Measurements from ENCODE around the gene CHRNA4. TPM values are rescaled to one million over a fixed set of nuclear protein-coding genes. Genes with fewer than 3 reads are reported as not detected.
A peak's percentile ranks its signal among the peaks of the same experiment; 100 is the strongest.

The CHRNA4 gene
- total and polyA plus RNA-seq, 2 of the 13 experiments (the other 11 are each of a cell fraction or from before 2014, with no cell fraction given): not detected

DNA sequence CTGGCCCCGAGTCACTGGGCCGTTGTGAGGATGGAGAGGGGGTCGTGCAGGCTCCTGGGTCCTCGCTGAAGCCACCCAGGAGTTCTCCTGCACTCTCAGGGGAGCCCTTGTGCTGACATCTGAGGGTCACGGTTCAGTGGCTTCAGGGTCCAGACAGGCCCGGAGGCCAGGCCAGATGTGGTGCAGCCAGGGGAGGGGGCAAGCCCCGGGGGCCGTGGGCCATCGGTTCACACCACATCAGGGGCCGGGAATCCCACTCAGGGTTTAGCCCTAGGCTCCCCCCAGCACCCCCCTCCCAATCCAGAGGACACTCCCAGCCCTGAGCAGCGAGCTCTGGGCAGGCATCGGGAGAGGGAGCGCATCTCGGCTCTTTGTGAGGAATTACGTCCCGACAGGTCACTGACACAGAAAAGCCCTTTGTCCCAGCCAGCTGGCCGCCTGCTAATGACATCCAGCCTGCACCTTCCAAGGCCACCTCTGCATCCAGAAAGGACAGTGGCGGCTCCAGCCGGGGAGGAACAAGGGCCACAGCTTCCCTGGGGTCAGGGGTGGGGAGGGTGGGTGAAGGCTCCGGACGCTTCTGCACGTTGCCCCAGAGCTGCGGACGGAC, 6.4 kb upstream of the CHRNA4 start (continued):
- TF ChIP-seq HIVEP1 (CRISPR knock-in tag; IDR thresholded peaks at IDR 0.05) (no peak), ZNF775 (CRISPR knock-in tag; IDR thresholded peaks at IDR 0.05; ENCODE audit: borderline replicate concordance) (no peak), ZNF136 (CRISPR knock-in tag; IDR thresholded peaks at IDR 0.05; ENCODE audit: low read depth) (no peak), CEBPG (CRISPR knock-in tag; IDR thresholded peaks at IDR 0.05) (no peak), PCBP1 (IDR thresholded peaks at IDR 0.05; ENCODE audit: borderline replicate concordance, low read depth, low read length) (no peak), ZSCAN25 (CRISPR knock-in tag; IDR thresholded peaks at IDR 0.05) (no peak), RBM22 (optimal IDR thresholded peaks at IDR 0.05; ENCODE audit: low read length) (no peak), AGO1 (IDR thresholded peaks at IDR 0.05; ENCODE audit: low read depth, low read length, poor library complexity, severe bottlenecking) (peak; percentile 3), NCOR1 (IDR thresholded peaks at IDR 0.05; ENCODE audit: borderline replicate concordance, low read length) (no peak), RNF2 (conservative IDR thresholded peaks at IDR 0.05; ENCODE audit: low read depth) (no peak), STAG1 (CRISPR knock-in tag; IDR thresholded peaks at IDR 0.05) (no peak), CBX1 (IDR thresholded peaks at IDR 0.05; ENCODE audit: low read depth) (no peak), IKZF4 (CRISPR knock-in tag; IDR thresholded peaks at IDR 0.05; ENCODE audit: borderline replicate concordance, low read depth, not compliant biosample characterization) (no peak), SOX13 (IDR thresholded peaks at IDR 0.05) (no peak), SOX13 (CRISPR knock-in tag; conservative IDR thresholded peaks at IDR 0.05 in 1 of 2, IDR thresholded peaks at IDR 0.05 in 1 of 2) (peak in 1 of 2 experiments; percentile 82; a peak in 2 of 4 replicates), ZNF562 (CRISPR knock-in tag; IDR thresholded peaks at IDR 0.05; ENCODE audit: borderline replicate concordance) (no peak), FOSL2 (CRISPR knock-in tag; IDR thresholded peaks at IDR 0.05) (no peak), SOX5 (CRISPR knock-in tag; IDR thresholded peaks at IDR 0.05; ENCODE audit: borderline replicate concordance) (peak; percentile 67; the same call in 1 of the 2 replicates), AGO2 (optimal IDR thresholded peaks at IDR 0.05; ENCODE audit: low read depth, low read length) (no peak), ATF7-NPFF (CRISPR knock-in tag; IDR thresholded peaks at IDR 0.05; ENCODE audit: low read depth) (no peak), ZBTB8A (CRISPR knock-in tag; IDR thresholded peaks at IDR 0.05; ENCODE audit: borderline replicate concordance, low read depth) (no peak), ZNF768 (CRISPR knock-in tag; IDR thresholded peaks at IDR 0.05) (no peak), EZH2 (conservative IDR thresholded peaks at IDR 0.05; ENCODE audit: low read depth, low read length) (no peak), ZNF317 (CRISPR knock-in tag; IDR thresholded peaks at IDR 0.05) (0 out of 2 replicates have a peak, but pooled peaks have one; percentile 26), AKAP8 (CRISPR knock-in tag; IDR thresholded peaks at IDR 0.05) (no peak)
- TF ChIP-seq, protein P1, sequence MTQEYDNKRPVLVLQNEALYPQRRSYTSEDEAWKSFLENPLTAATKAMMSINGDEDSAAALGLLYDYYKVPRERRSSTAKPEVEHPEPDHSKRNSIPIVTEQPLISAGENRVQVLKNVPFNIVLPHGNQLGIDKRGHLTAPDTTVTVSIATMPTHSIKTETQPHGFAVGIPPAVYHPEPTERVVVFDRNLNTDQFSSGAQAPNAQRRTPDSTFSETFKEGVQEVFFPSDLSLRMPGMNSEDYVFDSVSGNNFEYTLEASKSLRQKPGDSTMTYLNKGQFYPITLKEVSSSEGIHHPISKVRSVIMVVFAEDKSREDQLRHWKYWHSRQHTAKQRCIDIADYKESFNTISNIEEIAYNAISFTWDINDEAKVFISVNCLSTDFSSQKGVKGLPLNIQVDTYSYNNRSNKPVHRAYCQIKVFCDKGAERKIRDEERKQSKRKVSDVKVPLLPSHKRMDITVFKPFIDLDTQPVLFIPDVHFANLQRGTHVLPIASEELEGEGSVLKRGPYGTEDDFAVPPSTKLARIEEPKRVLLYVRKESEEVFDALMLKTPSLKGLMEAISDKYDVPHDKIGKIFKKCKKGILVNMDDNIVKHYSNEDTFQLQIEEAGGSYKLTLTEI (CRISPR knock-in tag; conservative IDR thresholded peaks at IDR 0.05): no peak
